Liver (tissue), 9 donors: ENCODE data around the gene CATSPER4. TPM values are rescaled to one million over a fixed set of nuclear protein-coding genes. Genes with fewer than 3 reads are reported as not detected.

Experiments used
- DNase-seq: peaks from one replicate; pipeline ENCODE4 v3.0.0-alpha.2; 2017; ENCODE audit warnings: low spot score
- H3K27ac ChIP-seq, 2 donors: one replicate each; pipeline ENCODE4 v1.7.0; 2013; ENCODE audit warnings: inconsistent platforms in 2 of 2, low read length in 2 of 2, control low read depth in 1 of 2, low read depth in 1 of 2, mild to moderate bottlenecking in 1 of 2
- H3K27me3 ChIP-seq, 4 donors: one replicate each; pipeline versions ENCODE4 v1.6.1 to v1.7.0; 2013; ENCODE audit warnings: low read length in 3 of 4, inconsistent platforms in 1 of 4, mild to moderate bottlenecking in 1 of 4, moderate library complexity in 1 of 4; ENCODE audit not compliant: control insufficient read depth in 4 of 4, insufficient read depth in 4 of 4
- H3K36me3 ChIP-seq, 4 donors: one replicate each; pipeline versions ENCODE4 v1.6.1 to v1.7.0; 2013; ENCODE audit warnings: low read length in 3 of 4, mild to moderate bottlenecking in 3 of 4, low read depth in 1 of 4, moderate library complexity in 1 of 4; ENCODE audit not compliant: control insufficient read depth in 4 of 4, insufficient read depth in 3 of 4
- H3K4me1 ChIP-seq, 4 donors: one replicate each; pipeline versions ENCODE4 v1.6.1 to v1.7.0; 2013; ENCODE audit warnings: low read length in 3 of 4, mild to moderate bottlenecking in 3 of 4, moderate library complexity in 1 of 4; ENCODE audit not compliant: control insufficient read depth in 4 of 4, insufficient read depth in 4 of 4
- H3K4me3 ChIP-seq, 3 donors: one replicate each; pipeline versions ENCODE4 v1.6.1 to v1.7.0; 2013; ENCODE audit warnings: low read length in 3 of 3, control low read depth in 1 of 3, low read depth in 1 of 3, mild to moderate bottlenecking in 1 of 3
- H3K9ac ChIP-seq, 2 donors: one replicate each; pipeline ENCODE4 v1.7.0; 2013; ENCODE audit warnings: low read length in 2 of 2, mild to moderate bottlenecking in 2 of 2, moderate library complexity in 2 of 2, control low read depth in 1 of 2, low read depth in 1 of 2
- H3K9me3 ChIP-seq, 4 donors: one replicate each; pipeline versions ENCODE4 v1.6.1 to v1.7.0; 2013; ENCODE audit warnings: low read length in 3 of 4; ENCODE audit not compliant: control insufficient read depth in 4 of 4
- ATF3 ChIP-seq: IDR thresholded peaks from 2 replicates; pipeline ENCODE4 v1.6.1; 2016; ENCODE audit warnings: antibody characterized with exemption
- EGR1 ChIP-seq, 2 donors: IDR thresholded peaks; 2 replicates each; pipeline ENCODE4 v1.6.1; 2016 to 2018; ENCODE audit warnings: antibody characterized with exemption in 2 of 2, low read depth in 2 of 2
- FOXA2 ChIP-seq: IDR thresholded peaks from 2 replicates; pipeline ENCODE4 v1.6.1; 2016; ENCODE audit warnings: antibody characterized with exemption
- GABPA ChIP-seq, 2 donors: IDR thresholded peaks in 1 of 2; conservative IDR thresholded peaks in 1 of 2; 2 replicates each; pipeline ENCODE4 v1.6.1; 2016; ENCODE audit warnings: antibody characterized with exemption in 2 of 2, mild to moderate bottlenecking in 1 of 2, moderate library complexity in 1 of 2
- HNF4A ChIP-seq, 2 donors: conservative IDR thresholded peaks; 2 replicates each; pipeline ENCODE4 v1.6.1; 2016; ENCODE audit warnings: antibody characterized with exemption in 2 of 2, mild to moderate bottlenecking in 2 of 2
- HNF4G ChIP-seq: IDR thresholded peaks from 2 replicates; pipeline ENCODE4 v1.6.1; 2016; ENCODE audit warnings: antibody characterized with exemption
- JUND ChIP-seq, 2 donors: IDR thresholded peaks; 2 replicates each; pipeline ENCODE4 v1.6.1; 2016; ENCODE audit warnings: antibody characterized with exemption in 2 of 2
- MAX ChIP-seq: IDR thresholded peaks from 2 replicates; pipeline ENCODE4 v1.6.1; 2016; ENCODE audit warnings: antibody characterized with exemption
- NR2F2 ChIP-seq: IDR thresholded peaks from 2 replicates; pipeline ENCODE4 v1.6.1; 2016; ENCODE audit warnings: antibody characterized with exemption
- RAD21 ChIP-seq, 2 donors: IDR thresholded peaks; 2 replicates each; pipeline ENCODE4 v1.6.1; 2016; ENCODE audit warnings: antibody characterized with exemption in 2 of 2, mild to moderate bottlenecking in 2 of 2
- REST ChIP-seq: IDR thresholded peaks from 2 replicates; pipeline ENCODE4 v1.6.1; 2016; ENCODE audit warnings: antibody characterized with exemption, mild to moderate bottlenecking
- RXRA ChIP-seq, 2 donors: IDR thresholded peaks; 2 replicates each; pipeline ENCODE4 v1.6.1; 2017 to 2018; ENCODE audit warnings: antibody characterized with exemption in 2 of 2, mild to moderate bottlenecking in 1 of 2
- YY1 ChIP-seq: IDR thresholded peaks from 2 replicates; pipeline ENCODE4 v1.6.1; 2016; ENCODE audit warnings: antibody characterized with exemption, mild to moderate bottlenecking
- ZBTB33 ChIP-seq: IDR thresholded peaks from 2 replicates; pipeline ENCODE4 v1.6.1; 2016; ENCODE audit warnings: antibody characterized with exemption
- WGBS: extraction: QIAGEN DNeasy Blood & Tissue Kit; methylation state at CpG from one replicate; pipeline ENCODE4 v1.1.7; 2013; 5-methylcytosine and 5-hydroxymethylcytosine counted together
- polyA plus RNA-seq, 2 donors: library from polyadenylated mRNA; stranded (reverse) in 1 of 2; unstranded in 1 of 2; fragments of 200-250 nt in 1 of 2; fragments of >200 nt in 1 of 2; fragmentation: Nextera tagmentation in 1 of 2; extraction: Ambion mirVana in 1 of 2; gene quantifications; one replicate each; pipeline versions ENCODE4 v1.2.1 to v1.2.3, GENCODE V29; 2013 to 2015
- total RNA-seq, 2 donors: library from RNA; depleted of rRNA; stranded (reverse); fragments of >200 nt; gene quantifications; one replicate each; pipeline ENCODE4 v1.2.3, GENCODE V29; 2014
- TF ChIP-seq, protein P1 (sequence below): fragments of 150-350 bp; IDR thresholded peaks from 2 replicates; pipeline ENCODE4 v1.5.1; 2017; ENCODE audit warnings: improper control_type of control experiment, low read depth, low read length; ENCODE audit not compliant: missing input control
- donor health status: healthy.
- donor health status: healthy.
- donor health status: healthy.
- donor health status: healthy.
- donor health status: healthy.

Gene CATSPER4
- total and polyA plus RNA-seq, 4 donors = not detected

DNA sequence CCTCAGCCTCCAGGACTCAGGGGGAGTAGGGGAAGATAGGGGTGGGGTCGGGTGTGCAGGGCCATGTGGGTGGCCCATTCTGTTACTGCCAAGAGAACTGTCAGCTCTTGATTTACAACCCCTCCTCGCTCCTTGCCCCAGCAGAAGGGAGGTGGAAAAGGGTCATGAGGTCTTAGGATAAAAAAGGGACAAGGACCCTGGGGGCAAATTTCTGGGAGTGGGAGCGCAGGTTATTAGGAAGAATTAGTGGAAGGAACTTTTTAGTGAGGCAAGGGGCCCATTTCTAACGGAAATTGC lies 30.7 kb upstream of the CATSPER4 start:
- peaks cover 0 to 4% (median under 1%) of the 10 kb centered on the region in 4 donors for H3K27me3 ChIP-seq
- no peaks in the 10 kb centered on the region for H3K36me3 ChIP-seq
- H3K9ac ChIP-seq = no peak overlapping the region
- WGBS = 82% methylated on average over 4 of the region's 4 CpGs
- H3K9me3 ChIP-seq = no peaks in the 10 kb centered on the region
- H3K4me1 ChIP-seq = peaks cover 10 to 26% (median 18%) of the 10 kb centered on the region in 4 donors
- TF ChIP-seq HNF4A (conservative IDR thresholded peaks at IDR 0.05) (no peak), GABPA (IDR thresholded peaks at IDR 0.05 in 1 of 2, conservative IDR thresholded peaks at IDR 0.05 in 1 of 2) (no peak), NR2F2 (no peak), EGR1 (IDR thresholded peaks at IDR 0.05; ENCODE audit: low read depth in 2 of 2) (no peak), YY1 (no peak)
- TF ChIP-seq, protein P1, sequence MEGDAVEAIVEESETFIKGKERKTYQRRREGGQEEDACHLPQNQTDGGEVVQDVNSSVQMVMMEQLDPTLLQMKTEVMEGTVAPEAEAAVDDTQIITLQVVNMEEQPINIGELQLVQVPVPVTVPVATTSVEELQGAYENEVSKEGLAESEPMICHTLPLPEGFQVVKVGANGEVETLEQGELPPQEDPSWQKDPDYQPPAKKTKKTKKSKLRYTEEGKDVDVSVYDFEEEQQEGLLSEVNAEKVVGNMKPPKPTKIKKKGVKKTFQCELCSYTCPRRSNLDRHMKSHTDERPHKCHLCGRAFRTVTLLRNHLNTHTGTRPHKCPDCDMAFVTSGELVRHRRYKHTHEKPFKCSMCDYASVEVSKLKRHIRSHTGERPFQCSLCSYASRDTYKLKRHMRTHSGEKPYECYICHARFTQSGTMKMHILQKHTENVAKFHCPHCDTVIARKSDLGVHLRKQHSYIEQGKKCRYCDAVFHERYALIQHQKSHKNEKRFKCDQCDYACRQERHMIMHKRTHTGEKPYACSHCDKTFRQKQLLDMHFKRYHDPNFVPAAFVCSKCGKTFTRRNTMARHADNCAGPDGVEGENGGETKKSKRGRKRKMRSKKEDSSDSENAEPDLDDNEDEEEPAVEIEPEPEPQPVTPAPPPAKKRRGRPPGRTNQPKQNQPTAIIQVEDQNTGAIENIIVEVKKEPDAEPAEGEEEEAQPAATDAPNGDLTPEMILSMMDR = no peak
- no peak overlapping the region for H3K27ac ChIP-seq
- H3K4me3 ChIP-seq = no peak overlapping the region
- DNase-seq = no peak

GRCh38 chr1:26160527-26161414 lies 29.6 kb upstream of the CATSPER4 start:
- TF ChIP-seq GABPA (IDR thresholded peaks at IDR 0.05 in 1 of 2, conservative IDR thresholded peaks at IDR 0.05 in 1 of 2) (no peak), JUND (IDR thresholded peaks at IDR 0.05) (no peak), ZBTB33 (no peak), RXRA (IDR thresholded peaks at IDR 0.05) (no peak), REST (no peak), NR2F2 (no peak), EGR1 (IDR thresholded peaks at IDR 0.05; ENCODE audit: low read depth in 2 of 2) (no peak), HNF4G (no peak), ATF3 (no peak), RAD21 (IDR thresholded peaks at IDR 0.05) (no peak), YY1 (no peak), FOXA2 (no peak), MAX (no peak)
- TF ChIP-seq, protein P1 = no peak
- H3K27ac ChIP-seq = no peak overlapping the region

More at GRCh38 chr1:26160527-26161414, 29.6 kb upstream of the CATSPER4 start:
- H3K36me3 ChIP-seq = no peaks in the 10 kb centered on the region
- H3K4me1 ChIP-seq = peaks cover 10 to 26% (median 18%) of the 10 kb centered on the region in 4 donors
- H3K27me3 ChIP-seq = peaks cover 0 to 4% (median under 1%) of the 10 kb centered on the region in 4 donors
- no peak overlapping the region for H3K9ac ChIP-seq
- 40% methylated on average over 18 of the region's 18 CpGs for WGBS
- peak overlapping the region in 2 of 3 donors; percentile 51 to 59 for H3K4me3 ChIP-seq
- no peaks in the 10 kb centered on the region for H3K9me3 ChIP-seq
- no peak for DNase-seq
